ENCODE measurements around the gene SRRM4.

SRRM4 gene

DNA sequence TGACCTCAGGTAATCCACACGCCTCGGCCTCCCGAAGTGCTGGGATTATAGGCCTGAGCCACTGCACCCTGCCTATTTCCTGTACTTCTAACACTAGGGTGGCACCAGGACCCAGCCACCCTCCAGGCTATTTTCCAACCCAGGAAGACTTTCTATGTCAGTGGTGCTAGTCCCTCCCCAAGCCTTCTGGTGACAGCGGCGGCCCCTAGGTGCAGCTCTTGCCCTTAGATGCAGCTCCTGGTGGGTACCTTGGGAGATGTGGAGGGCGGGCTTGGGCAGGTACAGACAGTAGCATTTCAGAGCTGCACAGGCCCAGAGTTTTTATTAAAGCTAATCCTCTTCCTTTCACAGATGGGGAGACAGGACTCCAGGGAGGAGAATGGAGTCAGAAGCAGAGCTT is 62.8 kb downstream of the SRRM4 start:
- CTCF ChIA-PET: no interaction called here
- TF ChIP-seq NFRKB (IDR thresholded peaks at IDR 0.05): no peak
- TF ChIP-seq BHLHE40 (IDR thresholded peaks at IDR 0.05; ENCODE audit: borderline replicate concordance): no peak
- TF ChIP-seq ZNF384 (IDR thresholded peaks at IDR 0.05): no peak
- POLR2A ChIA-PET: no interaction called here
- no peak for DNase-seq (ENCODE audit: extremely low spot score)

DNA sequence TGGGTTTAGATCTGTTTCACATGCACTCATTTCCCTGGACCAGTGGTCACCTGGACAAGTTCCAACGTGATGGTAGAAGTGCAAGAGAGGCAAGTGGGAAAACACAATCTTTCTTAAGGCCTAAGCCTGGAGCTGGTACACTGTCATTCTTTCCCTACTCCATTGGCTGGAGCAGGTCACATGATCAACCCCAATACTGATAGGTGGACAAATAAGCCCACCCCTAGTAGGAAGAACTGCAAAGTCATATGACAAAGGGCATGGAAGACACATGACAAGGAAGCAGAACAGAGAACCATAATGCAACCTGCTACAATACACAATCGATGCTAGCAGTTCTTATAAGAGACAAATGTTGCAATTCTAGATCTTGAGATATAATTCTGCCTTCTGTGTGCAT is 66.3 kb downstream of the SRRM4 start:
- DNase-seq (ENCODE audit: extremely low spot score): no peak
- POLR2A ChIA-PET: no interaction called here
- CTCF ChIA-PET: no interaction called here
- TF ChIP-seq ZNF384 (IDR thresholded peaks at IDR 0.05) (no peak), FOXA1 (IDR thresholded peaks at IDR 0.05) (no peak)

DNA sequence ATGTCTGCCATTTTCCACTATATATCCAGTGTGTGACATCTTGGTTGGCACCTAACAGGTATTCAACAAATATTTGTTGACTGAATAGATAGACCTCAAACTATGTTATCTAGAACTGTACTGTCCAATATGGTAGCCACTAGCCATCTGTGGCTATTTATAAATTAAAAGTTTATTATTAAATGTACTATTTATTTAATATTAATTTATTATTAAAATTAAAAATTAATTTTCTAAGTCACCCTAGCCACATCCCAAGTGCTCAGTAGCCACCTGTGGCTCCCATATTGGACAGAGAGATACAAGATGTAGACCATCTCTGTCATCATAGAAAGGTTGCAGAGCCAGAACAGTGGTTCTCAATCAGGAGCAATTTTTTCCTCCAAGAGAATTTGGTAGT is 69.3 kb downstream of the SRRM4 start:
- ChIA-PET POLR2A (no interaction called here), CTCF (interaction anchor here (0.6 to 1.4 kb wide), 2 partner anchors 13 to 303 kb away, joined by 3 to 5 read pairs; no protein-coding TSS in a partner anchor)
- DNase-seq (ENCODE audit: extremely low spot score): no peak
- no peak for TF ChIP-seq L3MBTL2 (conservative IDR thresholded peaks at IDR 0.05)

DNA sequence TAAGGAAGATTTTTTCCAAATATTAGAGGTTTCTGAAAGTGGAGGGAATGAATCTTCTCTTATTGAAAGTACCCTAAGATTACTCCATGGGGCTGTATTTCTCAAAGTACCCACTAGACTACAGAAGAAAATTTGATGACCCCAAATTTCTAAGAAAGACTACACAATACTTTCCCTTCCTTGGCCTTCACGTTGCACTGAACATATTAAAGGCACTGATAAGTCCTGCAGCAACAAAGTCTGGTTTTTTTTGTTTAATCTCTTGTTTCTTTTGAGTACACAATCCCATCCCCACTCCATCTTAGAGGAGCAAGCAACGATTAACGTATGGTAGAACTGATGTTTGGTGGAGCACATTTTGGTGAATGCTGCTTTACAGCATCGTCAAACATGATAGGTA is 70.1 kb downstream of the SRRM4 start:
- no peak for DNase-seq (ENCODE audit: extremely low spot score)
- ChIA-PET POLR2A (no interaction called here), CTCF (interaction anchor here (0.6 to 1.4 kb wide), 2 partner anchors 14 to 304 kb away, joined by 3 to 5 read pairs; no protein-coding TSS in a partner anchor)
- TF ChIP-seq FOXA1 (IDR thresholded peaks at IDR 0.05): no peak
- TF ChIP-seq TARDBP (IDR thresholded peaks at IDR 0.05): no peak
- no peak for TF ChIP-seq LEF1 (IDR thresholded peaks at IDR 0.05; ENCODE audit: borderline replicate concordance)
- TF ChIP-seq HDGF (IDR thresholded peaks at IDR 0.05; ENCODE audit: borderline replicate concordance): no peak
- TF ChIP-seq FOXM1 (IDR thresholded peaks at IDR 0.05; ENCODE audit: borderline replicate concordance): no peak
- no peak for TF ChIP-seq SP1 (IDR thresholded peaks at IDR 0.05)
- TF ChIP-seq BHLHE40 (IDR thresholded peaks at IDR 0.05; ENCODE audit: borderline replicate concordance): no peak
- TF ChIP-seq, protein P1, sequence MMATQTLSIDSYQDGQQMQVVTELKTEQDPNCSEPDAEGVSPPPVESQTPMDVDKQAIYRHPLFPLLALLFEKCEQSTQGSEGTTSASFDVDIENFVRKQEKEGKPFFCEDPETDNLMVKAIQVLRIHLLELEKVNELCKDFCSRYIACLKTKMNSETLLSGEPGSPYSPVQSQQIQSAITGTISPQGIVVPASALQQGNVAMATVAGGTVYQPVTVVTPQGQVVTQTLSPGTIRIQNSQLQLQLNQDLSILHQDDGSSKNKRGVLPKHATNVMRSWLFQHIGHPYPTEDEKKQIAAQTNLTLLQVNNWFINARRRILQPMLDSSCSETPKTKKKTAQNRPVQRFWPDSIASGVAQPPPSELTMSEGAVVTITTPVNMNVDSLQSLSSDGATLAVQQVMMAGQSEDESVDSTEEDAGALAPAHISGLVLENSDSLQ (IDR thresholded peaks at IDR 0.05): no peak
- TF ChIP-seq L3MBTL2 (conservative IDR thresholded peaks at IDR 0.05): no peak
- no peak for TF ChIP-seq SUZ12 (IDR thresholded peaks at IDR 0.05)
- no peak for TF ChIP-seq NFRKB (IDR thresholded peaks at IDR 0.05)
- no peak for TF ChIP-seq ELF4 (IDR thresholded peaks at IDR 0.05)
- TF ChIP-seq ARNT (IDR thresholded peaks at IDR 0.05): no peak
- TF ChIP-seq ZNF384 (IDR thresholded peaks at IDR 0.05): no peak
- TF ChIP-seq FOXK2 (IDR thresholded peaks at IDR 0.05): no peak
- TF ChIP-seq CTBP1 (IDR thresholded peaks at IDR 0.05; ENCODE audit: borderline replicate concordance): no peak

DNA sequence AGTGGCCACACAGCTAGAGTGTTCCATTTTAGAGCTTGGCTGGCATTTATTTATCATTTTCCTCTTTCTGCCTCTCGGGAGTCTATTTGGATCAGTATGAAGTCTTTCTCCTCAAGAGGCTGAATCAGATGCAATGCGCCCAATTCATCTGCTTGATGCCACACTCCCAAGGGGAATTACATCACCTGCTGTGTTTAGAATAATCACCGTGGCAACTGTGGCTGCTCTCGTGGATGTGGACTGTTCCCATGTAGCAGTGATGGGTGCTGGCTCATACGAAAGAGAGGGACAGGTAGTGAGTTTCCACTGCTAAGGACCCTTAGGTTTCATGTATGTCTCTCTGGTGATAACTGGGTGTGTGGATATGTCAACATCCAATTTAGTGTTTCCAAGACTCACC is 70.7 kb downstream of the SRRM4 start:
- ChIA-PET POLR2A (no interaction called here), CTCF (no interaction called here)
- DNase-seq (ENCODE audit: extremely low spot score): no peak
- TF ChIP-seq ARNT (IDR thresholded peaks at IDR 0.05): no peak
- TF ChIP-seq ELF4 (IDR thresholded peaks at IDR 0.05): no peak
- TF ChIP-seq L3MBTL2 (conservative IDR thresholded peaks at IDR 0.05): no peak
- TF ChIP-seq SP1 (IDR thresholded peaks at IDR 0.05): no peak
- TF ChIP-seq CTBP1 (IDR thresholded peaks at IDR 0.05; ENCODE audit: borderline replicate concordance): no peak
- no peak for TF ChIP-seq HDGF (IDR thresholded peaks at IDR 0.05; ENCODE audit: borderline replicate concordance)
- no peak for TF ChIP-seq BHLHE40 (IDR thresholded peaks at IDR 0.05; ENCODE audit: borderline replicate concordance)
- no peak for TF ChIP-seq ZNF384 (IDR thresholded peaks at IDR 0.05)

DNA sequence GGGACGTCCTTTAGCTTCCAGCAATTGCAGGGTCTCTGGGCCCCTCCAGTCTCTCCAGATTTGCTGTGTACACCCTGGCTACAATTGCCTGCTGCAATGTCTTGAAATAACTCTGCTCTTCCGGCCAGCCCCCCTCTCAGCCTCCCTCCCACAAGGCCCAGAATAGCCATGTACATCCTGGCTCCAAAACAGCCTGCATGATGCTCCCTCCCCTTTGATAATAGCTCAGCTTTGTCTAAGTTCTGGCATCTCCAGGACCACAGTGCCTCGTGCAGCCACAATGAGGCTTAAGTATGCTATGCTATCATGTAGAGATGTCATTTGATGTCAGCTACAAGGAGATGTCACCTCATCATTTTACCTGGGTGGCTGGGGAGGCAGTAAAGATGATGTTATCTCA is 74.6 kb downstream of the SRRM4 start:
- ChIA-PET CTCF (no interaction called here), POLR2A (no interaction called here)
- DNase-seq (ENCODE audit: extremely low spot score): no peak
- TF ChIP-seq TARDBP (IDR thresholded peaks at IDR 0.05): no peak
- TF ChIP-seq SP1 (IDR thresholded peaks at IDR 0.05): no peak
- TF ChIP-seq BHLHE40 (IDR thresholded peaks at IDR 0.05; ENCODE audit: borderline replicate concordance): no peak

DNA sequence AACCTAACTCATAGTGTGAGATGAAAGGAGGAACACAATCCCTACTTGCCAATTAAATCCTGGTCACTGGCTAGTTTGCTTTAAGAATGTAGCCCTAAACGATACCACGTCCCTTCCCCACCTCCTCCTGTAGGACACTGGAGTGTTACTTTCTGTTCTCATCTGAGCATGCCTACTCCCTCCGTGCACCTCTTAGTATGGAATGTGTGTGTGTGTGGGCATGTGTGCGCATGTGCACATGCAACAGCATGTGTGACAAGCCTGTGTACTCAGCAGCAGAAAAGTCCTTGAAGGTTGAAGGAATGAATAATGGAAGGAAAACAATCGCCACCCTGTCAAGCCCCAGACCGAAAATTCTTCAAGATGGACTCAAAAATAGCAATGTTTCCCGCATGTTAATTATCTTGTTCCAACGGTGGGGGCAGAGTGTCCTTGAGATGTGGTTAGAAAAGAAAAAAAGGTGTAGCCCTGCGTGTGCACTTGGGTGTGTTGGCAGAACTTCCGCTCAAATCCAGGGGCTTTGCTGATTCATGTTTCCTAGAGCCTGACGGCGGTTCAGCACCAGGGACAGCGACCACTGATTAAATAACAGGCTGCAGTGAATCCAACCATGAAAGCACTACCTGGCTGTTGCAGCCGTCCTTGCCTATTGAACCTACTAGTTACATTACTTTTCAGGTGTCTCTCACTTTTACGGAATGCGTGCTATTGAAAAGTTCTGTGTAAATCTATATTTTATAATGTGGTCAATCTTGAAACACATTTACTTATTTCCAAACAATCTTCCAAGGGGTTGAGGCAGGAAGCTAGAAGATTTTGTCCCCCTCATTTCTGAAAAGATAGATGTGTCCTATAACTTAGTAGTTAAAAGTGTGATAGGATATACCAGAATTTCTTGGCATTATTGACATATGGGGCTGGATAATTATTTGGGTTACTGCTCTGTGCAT is 79.8 kb downstream of the SRRM4 start:
- CTCF ChIA-PET: no interaction called here
- TF ChIP-seq BHLHE40 (IDR thresholded peaks at IDR 0.05; ENCODE audit: borderline replicate concordance) (no peak), HDGF (IDR thresholded peaks at IDR 0.05; ENCODE audit: borderline replicate concordance) (no peak), ELF4 (IDR thresholded peaks at IDR 0.05) (no peak), L3MBTL2 (conservative IDR thresholded peaks at IDR 0.05) (no peak), FOXA1 (IDR thresholded peaks at IDR 0.05) (no peak), CTBP1 (IDR thresholded peaks at IDR 0.05; ENCODE audit: borderline replicate concordance) (no peak)
- TF ChIP-seq, protein P1 (IDR thresholded peaks at IDR 0.05): no peak
- POLR2A ChIA-PET: no interaction called here
- peak; percentile 47 for DNase-seq (ENCODE audit: extremely low spot score)
